H9 (cell line): ENCODE data around the gene CEP89. TPM values are rescaled to one million over a fixed set of nuclear protein-coding genes. Genes with fewer than 3 reads are reported as not detected.

ENCODE experiments used
- DNase-seq: peaks from one replicate; pipeline ENCODE4 v3.0.0-alpha.2; 2017
- H2AFZ ChIP-seq: one replicate; pipeline ENCODE4 v1.6.1; 2013; ENCODE audit warnings: mild to moderate bottlenecking, low read length, control low read depth, moderate library complexity
- H2AK5ac ChIP-seq: 2 replicates; pipeline ENCODE4 v1.6.1; 2013; ENCODE audit warnings: low read length, control low read depth, mixed read lengths; ENCODE audit not compliant: insufficient read length
- H2BK120ac ChIP-seq: one replicate; pipeline ENCODE4 v1.6.1; 2013; ENCODE audit warnings: low read depth, mild to moderate bottlenecking, low read length, control low read depth, inconsistent platforms; ENCODE audit not compliant: poor library complexity, severe bottlenecking
- H2BK12ac ChIP-seq: 2 replicates; pipeline ENCODE4 v1.6.1; 2013; ENCODE audit warnings: low read length, control low read depth, mixed read lengths, low read depth; ENCODE audit not compliant: insufficient read length
- H2BK15ac ChIP-seq: 2 replicates; pipeline ENCODE4 v1.6.1; 2013; ENCODE audit warnings: low read depth, low read length, control low read depth
- H2BK20ac ChIP-seq: one replicate; pipeline ENCODE4 v1.6.1; 2013; ENCODE audit warnings: low read depth, mild to moderate bottlenecking, low read length, control low read depth, inconsistent platforms; ENCODE audit not compliant: poor library complexity, severe bottlenecking
- H2BK5ac ChIP-seq: 2 replicates; pipeline ENCODE4 v1.6.1; 2013; ENCODE audit warnings: low read length, control low read depth, mixed read lengths; ENCODE audit not compliant: insufficient read length
- H3K14ac ChIP-seq: 2 replicates; pipeline ENCODE4 v1.6.1; 2013; ENCODE audit warnings: low read length, control low read depth; ENCODE audit not compliant: insufficient read depth
- H3K18ac ChIP-seq: 2 replicates; pipeline ENCODE4 v1.6.1; 2013; ENCODE audit warnings: low read depth, mild to moderate bottlenecking, mixed read lengths, low read length, control low read depth; ENCODE audit not compliant: insufficient read length
- H3K23ac ChIP-seq: 2 replicates; pipeline ENCODE4 v1.6.1; 2013; ENCODE audit warnings: low read length, control low read depth, mixed read lengths, low read depth; ENCODE audit not compliant: insufficient read length
- H3K23me2 ChIP-seq: 2 replicates; pipeline ENCODE4 v1.6.1; 2013; ENCODE audit warnings: low read depth, mild to moderate bottlenecking, mixed read lengths, low read length, control low read depth; ENCODE audit not compliant: insufficient read length, poor library complexity, severe bottlenecking
- H3K27ac ChIP-seq: 2 replicates; pipeline ENCODE4 v1.5.1; 2013; ENCODE audit warnings: low read length, control low read depth, mixed read lengths, low read depth; ENCODE audit not compliant: insufficient read length
- H3K27me3 ChIP-seq: 2 replicates; pipeline ENCODE4 v1.6.1; 2013; ENCODE audit warnings: low read length, control low read depth, inconsistent platforms; ENCODE audit not compliant: insufficient read depth
- H3K4ac ChIP-seq: 2 replicates; pipeline ENCODE4 v1.6.1; 2013; ENCODE audit warnings: low read depth, mild to moderate bottlenecking, control low read depth, inconsistent platforms, low read length, moderate library complexity
- H3K4me1 ChIP-seq: 2 replicates; pipeline ENCODE4 v1.6.1; 2013; ENCODE audit warnings: low read length, control low read depth, inconsistent platforms; ENCODE audit not compliant: insufficient read depth
- H3K4me2 ChIP-seq: 2 replicates; pipeline ENCODE4 v1.6.1; 2013; ENCODE audit warnings: low read length, control low read depth, mixed read lengths; ENCODE audit not compliant: insufficient read length, insufficient read depth
- H3K56ac ChIP-seq: 2 replicates; pipeline ENCODE4 v1.6.1; 2013; ENCODE audit warnings: low read depth, mild to moderate bottlenecking, mixed read lengths, low read length, control low read depth; ENCODE audit not compliant: insufficient read length
- H3K79me1 ChIP-seq: 2 replicates; pipeline ENCODE4 v1.6.1; 2013; ENCODE audit warnings: low read depth, mild to moderate bottlenecking, moderate library complexity, low read length, control low read depth, inconsistent platforms; ENCODE audit not compliant: insufficient read depth, poor library complexity, severe bottlenecking
- H3K79me2 ChIP-seq: 2 replicates; pipeline ENCODE4 v1.6.1; 2013; ENCODE audit warnings: low read length, control low read depth, inconsistent platforms; ENCODE audit not compliant: insufficient read depth
- H3K9ac ChIP-seq: 2 replicates; pipeline ENCODE4 v1.6.1; 2013; ENCODE audit warnings: low read length, control low read depth, mixed read lengths; ENCODE audit not compliant: insufficient read length; ENCODE audit errors: extremely low read depth
- H3K9me3 ChIP-seq: one replicate; pipeline ENCODE4 v1.6.1; 2013; ENCODE audit warnings: low read depth, low read length, inconsistent platforms; ENCODE audit not compliant: control insufficient read depth
- H3T11ph ChIP-seq: one replicate; pipeline ENCODE4 v1.6.1; 2013; ENCODE audit warnings: mild to moderate bottlenecking, low read length, control low read depth, inconsistent platforms
- H4K20me1 ChIP-seq: one replicate; pipeline ENCODE4 v1.6.1; 2013; ENCODE audit not compliant: control insufficient read depth, insufficient read length, insufficient read depth
- H4K5ac ChIP-seq: 2 replicates; pipeline ENCODE4 v1.6.1; 2013; ENCODE audit warnings: low read depth, mild to moderate bottlenecking, mixed read lengths, low read length, control low read depth; ENCODE audit not compliant: insufficient read length
- H4K8ac ChIP-seq: replicated peaks from 2 replicates; pipeline ENCODE4 v1.6.1; 2013; ENCODE audit warnings: low read length, control low read depth, mixed read lengths, low read depth; ENCODE audit not compliant: insufficient read length
- H4K91ac ChIP-seq: 2 replicates; pipeline ENCODE4 v1.6.1; 2013; ENCODE audit warnings: low read depth, mild to moderate bottlenecking, moderate library complexity, mixed read lengths, low read length, control low read depth; ENCODE audit not compliant: insufficient read length
- H3K27ac Mint-ChIP-seq, 3 experiments: 2 replicates in 2 of 3; 3 replicates in 1 of 3; pipeline ENCODE4 v1.8.0; 2020 to 2021; ENCODE audit warnings: mixed read lengths in 3 of 3, mild to moderate bottlenecking in 1 of 3, moderate library complexity in 1 of 3
- H3K27me3 Mint-ChIP-seq: 2 replicates; pipeline ENCODE4 v1.8.0; 2021; ENCODE audit warnings: low read depth, mild to moderate bottlenecking, moderate library complexity, mixed read lengths
- H3K36me3 Mint-ChIP-seq, 3 experiments: 2 replicates in 2 of 3; 3 replicates in 1 of 3; pipeline ENCODE4 v1.8.0; 2020 to 2021; ENCODE audit warnings: low read depth in 3 of 3, mixed read lengths in 3 of 3; ENCODE audit not compliant: insufficient read depth in 1 of 3
- H3K4me1 Mint-ChIP-seq, 2 experiments: 2 replicates each; pipeline ENCODE4 v1.8.0; 2020; ENCODE audit warnings: mixed read lengths in 2 of 2
- H3K4me3 Mint-ChIP-seq, 2 experiments: 2 replicates in 1 of 2; 3 replicates in 1 of 2; pipeline ENCODE4 v1.8.0; 2020 to 2021; ENCODE audit warnings: mild to moderate bottlenecking in 2 of 2, mixed read lengths in 2 of 2, moderate library complexity in 1 of 2
- H3K9me3 Mint-ChIP-seq, 2 experiments: 2 replicates in 1 of 2; 3 replicates in 1 of 2; pipeline ENCODE4 v1.8.0; 2020; ENCODE audit warnings: mild to moderate bottlenecking in 2 of 2, mixed read lengths in 2 of 2, moderate library complexity in 1 of 2
- WGBS: extraction: QIAGEN DNeasy Blood & Tissue Kit; methylation state at CpG from one replicate; pipeline ENCODE4 v1.1.7; 2013; ENCODE audit warnings: missing lambda C conversion rate, low lambda C conversion rate, mixed read lengths; ENCODE audit not compliant: insufficient read length; ENCODE audit errors: extremely low coverage; 5-methylcytosine and 5-hydroxymethylcytosine counted together
- total RNA-seq: library from RNA; stranded (reverse); gene quantifications from 2 replicates; pipeline ENCODE4 v1.2.1, GENCODE V29; 2021
- TF ChIP-seq, protein P1 (sequence below): fragments of 200-600 bp; sonication (generic); conservative IDR thresholded peaks from 3 replicates; pipeline ENCODE4 v1.8.0; 2021; ENCODE audit warnings: antibody characterized with exemption, mild to moderate bottlenecking

CEP89 gene
- total RNA-seq, 1 experiment from 2014 or later: 22.1 TPM

DNA sequence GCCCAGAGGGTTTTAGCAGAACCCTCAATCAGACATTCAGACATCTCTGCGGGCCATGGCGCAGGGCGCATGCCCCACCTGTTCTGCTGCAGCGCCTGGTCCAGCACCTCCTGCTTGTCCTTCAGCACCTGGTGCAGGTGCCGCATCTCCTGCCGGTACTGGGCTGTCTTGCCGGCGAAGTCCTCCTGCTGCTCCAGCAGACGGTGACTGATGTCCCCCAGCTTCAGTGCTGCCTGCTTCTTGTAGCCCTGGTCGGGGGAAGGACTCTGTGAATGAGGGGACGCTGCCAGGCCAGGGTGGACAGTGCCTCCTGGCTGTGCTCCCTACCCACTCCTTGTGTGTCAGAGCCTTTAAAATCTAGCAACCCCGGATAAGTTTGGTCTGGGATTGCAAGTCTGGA lies 90.0 kb downstream of the CEP89 start:
- H3K27me3 ChIP-seq: no peaks in the 10 kb centered on the region; the same call in 1 of the 2 replicates
- H2BK12ac ChIP-seq: no peak overlapping the region
- no peak overlapping the region for H4K5ac ChIP-seq
- Mint-ChIP-seq H3K27ac (no peak overlapping the region), H3K9me3 (no peaks in the 10 kb centered on the region), H3K4me3 (no peak overlapping the region), H3K36me3 (peaks cover 0 to 9% (median 2%) of the 10 kb centered on the region in 3 experiments; a peak in 3 of 7 replicates), H3K4me1 (peaks cover 0 to 5% of the 10 kb centered on the region in 2 experiments; a peak in 1 of 4 replicates), H3K27me3 (no peaks in the 10 kb centered on the region)
- no peak overlapping the region for H3K4me2 ChIP-seq
- no peak overlapping the region for H3K23ac ChIP-seq
- H3K27ac ChIP-seq: no peak overlapping the region
- no peaks in the 10 kb centered on the region for H3K79me2 ChIP-seq
- H3K9me3 ChIP-seq: no peaks in the 10 kb centered on the region
- H3T11ph ChIP-seq: no peak overlapping the region
- no peaks in the 10 kb centered on the region for H4K20me1 ChIP-seq
- no peak overlapping the region for H4K8ac ChIP-seq
- no peak overlapping the region for H2BK15ac ChIP-seq
- H2BK5ac ChIP-seq: no peak overlapping the region
- DNase-seq: peak; percentile 35
- no peaks in the 10 kb centered on the region for H3K4me1 ChIP-seq
- no peak overlapping the region for H3K4ac ChIP-seq
- no peak overlapping the region for H2AFZ ChIP-seq
- no peak overlapping the region for H3K18ac ChIP-seq
- no peak overlapping the region for H2BK120ac ChIP-seq
- WGBS: no CpG with 5 or more reads among the region's 12 CpGs
- TF ChIP-seq, protein P1, sequence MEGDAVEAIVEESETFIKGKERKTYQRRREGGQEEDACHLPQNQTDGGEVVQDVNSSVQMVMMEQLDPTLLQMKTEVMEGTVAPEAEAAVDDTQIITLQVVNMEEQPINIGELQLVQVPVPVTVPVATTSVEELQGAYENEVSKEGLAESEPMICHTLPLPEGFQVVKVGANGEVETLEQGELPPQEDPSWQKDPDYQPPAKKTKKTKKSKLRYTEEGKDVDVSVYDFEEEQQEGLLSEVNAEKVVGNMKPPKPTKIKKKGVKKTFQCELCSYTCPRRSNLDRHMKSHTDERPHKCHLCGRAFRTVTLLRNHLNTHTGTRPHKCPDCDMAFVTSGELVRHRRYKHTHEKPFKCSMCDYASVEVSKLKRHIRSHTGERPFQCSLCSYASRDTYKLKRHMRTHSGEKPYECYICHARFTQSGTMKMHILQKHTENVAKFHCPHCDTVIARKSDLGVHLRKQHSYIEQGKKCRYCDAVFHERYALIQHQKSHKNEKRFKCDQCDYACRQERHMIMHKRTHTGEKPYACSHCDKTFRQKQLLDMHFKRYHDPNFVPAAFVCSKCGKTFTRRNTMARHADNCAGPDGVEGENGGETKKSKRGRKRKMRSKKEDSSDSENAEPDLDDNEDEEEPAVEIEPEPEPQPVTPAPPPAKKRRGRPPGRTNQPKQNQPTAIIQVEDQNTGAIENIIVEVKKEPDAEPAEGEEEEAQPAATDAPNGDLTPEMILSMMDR: no peak
- no peak overlapping the region for H3K9ac ChIP-seq
- H3K56ac ChIP-seq: no peak overlapping the region
- no peak overlapping the region for H3K14ac ChIP-seq
- no peak overlapping the region for H2AK5ac ChIP-seq
- H2BK20ac ChIP-seq: no peak overlapping the region
- H4K91ac ChIP-seq: no peak overlapping the region
- no peaks in the 10 kb centered on the region for H3K79me1 ChIP-seq
- no peaks in the 10 kb centered on the region for H3K23me2 ChIP-seq
